NK-92 (cell line): ENCODE data around the gene COA3.

Experiments used
- DNase-seq: peaks from one replicate; lab custom pipeline; 2025; ENCODE audit not compliant: unreplicated experiment; lab: John Stamatoyannopoulos, UW

COA3 gene

DNA sequence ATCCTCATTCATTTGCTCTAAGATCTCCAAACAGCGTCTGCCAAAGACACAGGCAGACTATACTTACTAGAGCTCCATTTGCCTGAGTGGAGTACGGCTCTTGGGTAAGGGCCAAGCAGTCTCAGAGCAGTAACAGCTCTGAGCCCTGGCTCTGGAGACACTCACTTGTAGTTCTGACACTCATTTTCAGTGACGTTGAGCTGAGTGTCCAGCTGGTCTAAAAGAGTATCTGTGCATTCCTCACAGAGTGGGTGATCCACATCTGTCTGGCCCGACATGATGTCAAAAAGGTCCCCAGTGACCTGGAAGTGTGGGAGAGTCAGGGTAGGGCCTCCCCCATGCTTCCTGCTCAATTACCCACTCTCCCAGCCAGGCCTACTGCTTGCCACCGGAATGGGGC lies 19.9 kb upstream of the COA3 start:
- no peak for DNase-seq

DNA sequence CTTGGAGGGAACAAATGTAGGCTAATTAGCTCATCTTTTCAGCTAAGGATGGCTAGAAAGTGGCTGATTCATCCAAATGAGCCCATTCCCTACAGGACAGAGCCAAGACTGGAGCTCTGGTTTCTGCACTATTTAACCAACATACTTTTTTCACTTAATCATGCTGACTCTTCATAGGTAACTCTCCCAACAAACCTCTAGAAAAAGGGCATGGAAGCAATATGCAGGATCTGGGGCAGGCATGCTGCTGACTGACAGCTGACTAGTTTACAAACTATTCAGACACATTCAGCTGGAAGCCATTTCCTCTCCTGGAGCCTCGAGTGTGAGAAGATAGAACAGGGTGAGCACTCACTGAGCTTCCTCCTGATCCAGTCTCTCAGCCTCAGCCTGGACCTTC lies 19.4 kb upstream of the COA3 start:
- no peak for DNase-seq

DNA sequence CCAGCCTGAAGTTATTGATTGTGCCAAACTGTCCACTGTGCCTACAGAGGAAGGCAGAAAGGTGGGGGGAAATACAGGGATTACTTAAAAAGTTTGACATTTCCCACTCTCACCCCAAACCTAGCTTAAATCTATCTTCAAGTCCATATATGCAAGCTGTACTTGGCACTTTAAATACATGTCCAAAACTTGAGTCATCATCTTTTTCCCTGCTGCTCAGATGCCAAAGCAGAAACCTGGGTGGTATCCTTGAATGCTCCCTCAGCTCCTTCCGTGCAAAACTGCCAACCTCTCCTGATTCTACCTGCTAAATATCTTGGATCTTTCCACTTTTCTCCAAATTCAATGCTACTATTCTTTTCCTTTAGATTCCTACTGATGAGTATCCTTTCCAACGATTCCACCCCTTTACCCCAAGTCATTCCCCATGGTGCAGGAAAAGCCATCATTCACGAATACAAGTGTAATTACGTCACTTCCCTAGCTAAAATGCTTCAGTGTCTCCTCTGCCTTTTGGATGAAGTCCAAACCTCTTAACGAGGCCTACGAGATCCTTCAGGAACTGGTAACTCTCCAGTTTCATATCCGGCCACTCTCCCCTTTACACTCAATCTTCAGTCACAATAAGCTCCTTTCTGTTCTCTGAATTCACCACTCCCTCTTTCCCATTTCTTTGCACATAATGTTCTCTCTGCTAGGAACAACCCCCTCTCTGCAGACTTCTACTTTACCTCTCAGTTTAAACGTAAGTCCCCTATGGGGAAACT lies 16.3 kb upstream of the COA3 start:
- no peak for DNase-seq

- no peak for DNase-seq
These were observed 10.7 kb upstream of the COA3 start for GRCh38 chr17:42809250-42809649.

DNA sequence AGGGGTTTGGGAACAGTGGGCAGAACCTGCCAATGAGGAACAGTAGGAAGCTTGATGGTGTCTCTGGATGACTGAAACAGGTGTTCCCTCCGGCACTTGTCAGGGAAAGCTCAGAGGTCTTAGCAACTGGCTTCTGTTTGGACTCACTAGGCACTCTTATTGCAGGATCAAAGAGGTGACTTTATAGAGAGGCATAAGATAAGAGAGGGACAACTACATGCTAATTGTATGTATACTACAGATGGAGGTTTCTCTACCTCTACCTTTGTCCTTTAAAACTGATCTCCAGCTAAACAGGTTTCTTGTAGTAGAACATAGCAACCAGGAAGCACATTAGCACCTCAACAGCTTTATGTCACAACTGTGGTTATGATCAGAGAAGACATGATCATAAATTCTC lies 7.7 kb upstream of the COA3 start:
- no peak for DNase-seq

DNA sequence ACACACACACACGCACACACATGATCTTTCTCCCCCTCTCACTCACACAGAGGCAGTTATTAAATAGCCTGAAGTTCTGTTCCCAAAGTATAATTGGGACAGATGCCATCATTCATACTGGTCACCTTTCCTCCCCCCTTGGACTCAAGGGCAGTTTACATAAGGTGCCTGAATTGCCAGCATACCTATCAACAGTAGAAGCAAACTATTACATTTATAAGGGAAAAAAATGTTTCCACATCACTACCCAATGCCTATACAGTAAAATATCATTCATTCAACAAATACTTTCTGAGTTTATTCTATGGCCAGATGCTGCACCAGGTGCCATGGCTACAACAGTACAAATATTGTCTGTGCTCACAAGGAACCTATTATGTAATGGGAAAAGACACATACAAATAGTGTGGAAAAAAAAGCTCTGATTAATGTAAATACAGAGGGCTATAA lies 6.4 kb upstream of the COA3 start:
- DNase-seq, result no peak

- DNase-seq, result no peak
These were observed 4.8 kb upstream of the COA3 start for GRCh38 chr17:42803074-42803883.

DNA sequence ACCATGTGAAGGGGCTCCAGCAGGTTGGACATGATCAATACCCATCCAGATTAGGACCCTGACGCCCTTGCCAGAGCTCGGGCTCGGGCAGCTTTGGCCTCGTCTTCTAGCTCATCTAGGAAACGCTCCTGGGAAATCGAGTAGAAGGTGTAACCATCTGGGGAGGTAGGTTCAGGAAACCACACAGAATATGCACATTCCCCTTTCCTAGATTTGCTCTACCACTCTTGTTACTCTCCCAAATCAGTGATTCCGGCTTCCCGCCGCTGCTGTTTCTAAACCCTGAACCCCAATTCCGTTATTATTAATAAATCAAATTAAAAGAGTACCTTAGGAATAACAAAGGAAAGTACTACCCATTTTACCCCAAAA lies 507 bp downstream of the COA3 start:
- no peak for DNase-seq

- no peak for DNase-seq
These were observed 1.2 kb downstream of the COA3 start for GRCh38 chr17:42797067-42798007.

- no peak for DNase-seq
These were observed 2.3 kb downstream of the COA3 start for GRCh38 chr17:42796066-42796758.

DNA sequence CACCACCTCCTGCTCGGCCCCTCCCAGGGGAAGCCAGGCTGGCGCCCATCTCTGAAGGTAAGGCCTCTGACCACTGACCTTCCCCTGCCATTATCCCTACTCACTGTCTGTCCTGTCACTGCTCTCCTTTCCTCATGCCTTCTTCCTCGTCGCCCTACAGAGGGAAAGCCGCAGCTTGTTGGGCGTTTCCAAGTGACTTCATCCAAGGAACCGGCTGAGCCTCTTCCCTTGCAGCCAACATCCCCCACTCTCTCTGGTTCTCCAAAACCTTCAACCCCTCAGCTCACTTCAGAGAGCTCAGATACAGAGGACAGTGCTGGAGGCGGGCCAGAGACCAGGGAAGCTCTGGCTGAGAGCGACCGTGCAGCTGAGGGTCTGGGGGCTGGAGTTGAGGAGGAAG lies 3.0 kb downstream of the COA3 start:
- no peak for DNase-seq

DNA sequence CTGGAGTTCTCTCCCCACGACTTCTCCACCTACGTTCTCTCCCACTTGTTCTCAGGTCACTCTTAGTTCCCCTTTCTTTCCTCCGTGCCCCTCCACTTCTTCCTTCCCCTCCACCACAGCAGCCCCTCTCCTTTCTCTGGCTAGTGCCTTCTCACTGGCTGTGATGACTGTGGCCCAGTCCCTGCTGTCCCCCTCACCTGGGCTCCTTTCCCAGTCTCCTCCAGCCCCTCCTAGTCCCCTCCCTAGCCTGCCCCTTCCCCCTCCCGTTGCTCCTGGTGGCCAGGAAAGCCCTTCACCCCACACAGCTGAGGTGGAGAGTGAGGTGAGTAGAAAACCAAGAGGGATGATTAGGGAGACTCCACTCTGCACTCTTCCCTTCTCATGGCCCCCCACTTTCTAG lies 3.4 kb downstream of the COA3 start:
- no peak for DNase-seq

DNA sequence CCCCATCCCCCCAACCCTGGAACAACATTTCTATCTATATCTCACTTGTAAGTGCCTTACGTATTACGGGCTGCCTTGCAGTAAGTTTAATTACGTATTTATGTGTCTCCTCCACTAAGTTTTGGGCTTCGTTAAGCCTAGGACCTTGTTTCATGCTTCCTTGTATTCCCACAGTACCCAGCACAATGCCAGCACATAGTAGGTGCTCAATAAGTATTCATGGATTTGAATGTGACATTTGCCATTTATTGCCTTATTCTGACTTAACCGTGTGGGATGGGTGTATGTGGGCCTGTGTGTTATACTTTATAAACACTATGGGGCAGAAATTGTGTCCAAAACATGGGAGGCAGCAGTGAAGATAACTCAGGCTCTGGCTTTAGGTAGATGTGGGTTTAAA lies 6.0 kb downstream of the COA3 start:
- DNase-seq, result no peak

DNA sequence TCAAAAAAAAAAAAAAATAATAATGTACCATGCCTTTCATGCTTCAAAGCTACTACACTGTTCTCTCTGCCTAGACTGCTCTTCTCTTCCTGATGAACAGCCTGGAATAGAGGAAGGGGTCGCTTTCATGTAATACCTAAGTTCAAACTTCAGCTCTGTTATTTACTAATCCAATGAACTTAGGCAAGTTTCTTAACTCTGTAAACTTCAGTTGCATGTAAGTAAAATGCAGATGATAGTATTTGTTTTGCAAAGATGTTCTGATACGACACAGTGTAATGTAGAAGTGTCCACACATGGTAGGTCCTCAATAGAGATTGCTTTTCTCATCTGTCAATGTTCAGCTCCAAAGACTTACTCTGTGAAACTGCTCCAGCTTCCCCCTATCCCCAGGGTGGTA lies 6.6 kb downstream of the COA3 start:
- DNase-seq, result no peak

GRCh38 chr17:42787266-42787665 lies 11.2 kb downstream of the COA3 start:
- no peak for DNase-seq

DNA sequence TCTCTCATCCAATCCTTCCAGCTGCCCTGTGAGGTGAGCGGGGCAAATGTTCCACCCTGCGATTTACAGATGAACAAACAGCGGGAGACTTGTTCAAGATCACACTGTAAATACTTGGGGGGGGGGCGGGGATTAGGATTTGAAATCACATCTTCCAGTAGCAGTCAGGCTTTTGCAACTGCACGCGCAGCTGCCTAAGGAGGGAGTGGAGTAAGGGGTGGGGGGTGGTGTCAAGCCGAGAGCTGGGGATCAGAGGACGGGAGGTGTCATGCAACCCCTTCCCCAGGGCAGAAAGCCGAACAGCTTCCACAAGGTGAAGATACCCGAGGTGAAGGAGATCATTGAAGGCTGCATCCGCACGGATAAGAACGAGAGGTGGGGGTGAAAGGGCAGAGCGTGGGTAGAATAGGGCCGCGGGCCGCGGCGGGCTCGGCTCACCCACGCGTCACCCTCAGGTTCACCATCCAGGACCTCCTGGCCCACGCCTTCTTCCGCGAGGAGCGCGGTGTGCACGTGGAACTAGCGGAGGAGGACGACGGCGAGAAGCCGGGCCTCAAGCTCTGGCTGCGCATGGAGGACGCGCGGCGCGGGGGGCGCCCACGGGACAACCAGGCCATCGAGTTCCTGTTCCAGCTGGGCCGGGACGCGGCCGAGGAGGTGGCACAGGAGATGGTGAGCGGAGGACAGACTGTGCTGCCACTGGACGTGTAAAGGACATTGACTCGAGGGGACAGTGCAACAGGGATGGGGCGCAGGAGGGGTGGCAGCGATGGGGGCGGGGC lies 13.5 kb downstream of the COA3 start:
- DNase-seq, result no peak

DNA sequence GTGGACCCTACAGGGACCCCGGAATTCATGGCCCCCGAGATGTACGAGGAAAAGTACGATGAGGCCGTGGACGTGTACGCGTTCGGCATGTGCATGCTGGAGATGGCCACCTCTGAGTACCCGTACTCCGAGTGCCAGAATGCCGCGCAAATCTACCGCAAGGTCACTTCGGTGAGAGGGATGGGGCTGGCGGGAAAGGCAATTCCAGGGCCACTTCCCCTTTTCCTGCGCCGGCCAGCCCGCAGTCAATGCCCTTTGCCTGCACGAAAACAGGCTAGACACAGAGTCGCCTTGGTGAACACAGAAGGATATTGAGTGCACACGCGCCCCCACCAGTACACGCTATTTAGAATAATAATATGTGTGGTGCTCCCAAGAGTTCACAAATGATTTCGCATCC lies 14.1 kb downstream of the COA3 start:
- no peak for DNase-seq

- no peak for DNase-seq
These were observed 14.7 kb downstream of the COA3 start for GRCh38 chr17:42783791-42784138.

DNA sequence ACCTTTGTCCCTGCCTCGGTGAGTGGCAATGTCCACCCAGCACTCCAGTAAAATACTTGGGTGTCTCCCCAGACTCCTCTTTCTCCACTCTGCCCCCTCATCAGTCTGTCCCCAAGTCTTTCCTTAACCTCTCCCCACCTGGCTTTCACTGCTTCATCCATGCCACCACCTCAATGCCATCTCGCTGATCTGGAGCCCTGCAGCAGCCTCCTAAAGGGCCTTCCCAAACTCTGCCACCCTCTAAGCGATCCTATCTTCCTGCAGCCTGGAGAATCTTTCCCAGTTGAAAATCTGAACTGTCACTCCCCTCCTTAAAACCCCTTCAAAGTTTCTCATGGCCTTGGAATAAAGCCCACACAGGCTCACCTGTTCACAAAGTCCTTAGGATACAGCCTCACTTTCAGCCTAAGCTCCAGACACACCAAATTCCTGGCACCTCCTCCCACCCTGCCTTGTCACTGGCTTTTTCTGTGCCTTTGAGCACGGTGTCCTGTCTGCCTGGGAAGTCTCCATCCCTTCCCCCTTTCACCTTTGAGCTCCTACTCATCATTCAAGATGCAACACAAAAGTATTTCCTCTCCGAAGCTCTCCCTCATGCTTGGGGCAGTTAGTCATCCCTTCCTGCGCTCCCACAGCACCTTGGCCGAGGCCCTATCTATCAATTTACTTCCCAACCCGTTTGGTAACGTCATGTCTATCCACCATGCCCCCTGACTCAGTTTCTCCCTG lies 15.3 kb downstream of the COA3 start:
- DNase-seq, result no peak
